Sciatic nerve (tissue), 1 donor: Measurements from ENCODE around the gene C6orf136. TPM values are rescaled to one million over a fixed set of nuclear protein-coding genes. Genes with fewer than 3 reads are reported as not detected.

ENCODE experiments used
- total RNA-seq: library from RNA; stranded (reverse); fragmentation: NEBNext Ultra II Directional; extraction: Animal tissue kit (Norgen Biotek cat#: 25700); gene quantifications from one replicate; pipeline ENCODE4 v1.2.1, GENCODE V29; 2021
- donor health status: DM: no; HTN: no; CAD: no.

C6orf136 gene
- total RNA-seq, 1 donor from 2014 or later = 17.0 TPM

Other genes with a start within 250 kb of the C6orf136 start
- gene HLA-E, start 157.6 kb upstream of the C6orf136 start, total RNA-seq = 546 TPM
- gene GNL1, start 90.6 kb upstream of the C6orf136 start, total RNA-seq = 63.3 TPM
- gene PRR3, start 89.8 kb upstream of the C6orf136 start, total RNA-seq = 10.9 TPM
- gene ABCF1, start 75.7 kb upstream of the C6orf136 start, total RNA-seq = 39.1 TPM
- 76.9 TPM for gene PPP1R10, start 29.9 kb upstream of the C6orf136 start, total RNA-seq
- gene MRPS18B, start 29.3 kb upstream of the C6orf136 start, total RNA-seq = 33.7 TPM
- gene ATAT1, start 20.3 kb upstream of the C6orf136 start, total RNA-seq = 14.8 TPM
- gene DHX16, start 25.9 kb downstream of the C6orf136 start, total RNA-seq = 25.2 TPM
- gene PPP1R18, start 39.5 kb downstream of the C6orf136 start, total RNA-seq = 93.0 TPM
- 11.0 TPM for gene NRM, start 43.9 kb downstream of the C6orf136 start, total RNA-seq
- gene MDC1, start 70.1 kb downstream of the C6orf136 start, total RNA-seq = 43.2 TPM
- 292 TPM for gene TUBB, start 73.2 kb downstream of the C6orf136 start, total RNA-seq
- gene FLOT1, start 95.6 kb downstream of the C6orf136 start, total RNA-seq = 172 TPM
- gene IER3, start 97.4 kb downstream of the C6orf136 start, total RNA-seq = 40.7 TPM
- gene DDR1, start 237.4 kb downstream of the C6orf136 start, total RNA-seq = 93.5 TPM